Measurements from ENCODE around the gene TIMM17A. TPM values are rescaled to one million over a fixed set of nuclear protein-coding genes. Genes with fewer than 3 reads are reported as not detected.

The TIMM17A gene
- total and polyA plus RNA-seq, 4 donors: 25.9 to 56.1 (median 35.2) TPM

- Histone ChIP-seq H3K27me3 (ENCODE audit: control insufficient read depth in 3 of 3, insufficient read depth in 3 of 3, low read length in 2 of 3) (no peaks in the 10 kb centered on the region), H3K4me1 (ENCODE audit: control insufficient read depth in 5 of 5, insufficient read depth in 5 of 5, low read length in 5 of 5) (peaks cover 0 to 6% (median 2%) of the 10 kb centered on the region in 5 donors), H3K4me3 (peak overlapping the region; percentile 15), H3K27ac (ENCODE audit: low read depth in 1 of 2, low read length in 1 of 2) (peak overlapping the region in 1 of 2 donors; percentile 50), H3K9ac (ENCODE audit: insufficient read depth in 1 of 2, low read length in 2 of 2) (peak overlapping the region in 1 of 2 donors; percentile 71), H3K9me3 (ENCODE audit: control insufficient read depth in 4 of 4, insufficient read depth in 3 of 4, low read length in 3 of 4) (no peaks in the 10 kb centered on the region), H3K36me3 (ENCODE audit: control insufficient read depth in 4 of 4, insufficient read depth in 4 of 4, low read length in 4 of 4) (peaks cover 0 to 11% (median 0%) of the 10 kb centered on the region in 4 donors)
- WGBS, 2 donors: 67 to 80% methylated on average over 35 of the region's 35 CpGs
- TF ChIP-seq, protein P1, sequence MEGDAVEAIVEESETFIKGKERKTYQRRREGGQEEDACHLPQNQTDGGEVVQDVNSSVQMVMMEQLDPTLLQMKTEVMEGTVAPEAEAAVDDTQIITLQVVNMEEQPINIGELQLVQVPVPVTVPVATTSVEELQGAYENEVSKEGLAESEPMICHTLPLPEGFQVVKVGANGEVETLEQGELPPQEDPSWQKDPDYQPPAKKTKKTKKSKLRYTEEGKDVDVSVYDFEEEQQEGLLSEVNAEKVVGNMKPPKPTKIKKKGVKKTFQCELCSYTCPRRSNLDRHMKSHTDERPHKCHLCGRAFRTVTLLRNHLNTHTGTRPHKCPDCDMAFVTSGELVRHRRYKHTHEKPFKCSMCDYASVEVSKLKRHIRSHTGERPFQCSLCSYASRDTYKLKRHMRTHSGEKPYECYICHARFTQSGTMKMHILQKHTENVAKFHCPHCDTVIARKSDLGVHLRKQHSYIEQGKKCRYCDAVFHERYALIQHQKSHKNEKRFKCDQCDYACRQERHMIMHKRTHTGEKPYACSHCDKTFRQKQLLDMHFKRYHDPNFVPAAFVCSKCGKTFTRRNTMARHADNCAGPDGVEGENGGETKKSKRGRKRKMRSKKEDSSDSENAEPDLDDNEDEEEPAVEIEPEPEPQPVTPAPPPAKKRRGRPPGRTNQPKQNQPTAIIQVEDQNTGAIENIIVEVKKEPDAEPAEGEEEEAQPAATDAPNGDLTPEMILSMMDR (IDR thresholded peaks at IDR 0.05; ENCODE audit: control extremely low read depth, extremely low read depth): no peak
- DNase-seq: no peak
- no peak for ATAC-seq (ENCODE audit: insufficient read depth, low FRiP score)
Measured at GRCh38 chr1:202012544-202013478, 57.5 kb downstream of the TIMM17A start.

- H3K27ac ChIP-seq (ENCODE audit: low read depth in 1 of 2, low read length in 1 of 2): peak overlapping the region in 1 of 2 donors; percentile 50
- H3K36me3 ChIP-seq (ENCODE audit: control insufficient read depth in 4 of 4, insufficient read depth in 4 of 4, low read length in 4 of 4): peaks cover 0 to 11% (median 0%) of the 10 kb centered on the region in 4 donors
- DNase-seq (no peak), ATAC-seq (ENCODE audit: insufficient read depth, low FRiP score) (no peak)
- H3K9ac ChIP-seq (ENCODE audit: insufficient read depth in 1 of 2, low read length in 2 of 2): peak overlapping the region in 1 of 2 donors; percentile 6
- H3K9me3 ChIP-seq (ENCODE audit: control insufficient read depth in 4 of 4, insufficient read depth in 3 of 4, low read length in 3 of 4): no peaks in the 10 kb centered on the region
- H3K27me3 ChIP-seq (ENCODE audit: control insufficient read depth in 3 of 3, insufficient read depth in 3 of 3, low read length in 2 of 3): no peaks in the 10 kb centered on the region
- TF ChIP-seq, protein P1 (IDR thresholded peaks at IDR 0.05; ENCODE audit: control extremely low read depth, extremely low read depth): no peak
- 71 to 96% methylated on average over 12 of the region's 12 CpGs for WGBS, 2 donors
- H3K4me1 ChIP-seq (ENCODE audit: control insufficient read depth in 5 of 5, insufficient read depth in 5 of 5, low read length in 5 of 5): peaks cover 0 to 12% (median 2%) of the 10 kb centered on the region in 5 donors
- H3K4me3 ChIP-seq: no peak overlapping the region
Measured at GRCh38 chr1:202013603-202014002, 58.3 kb downstream of the TIMM17A start.

DNA sequence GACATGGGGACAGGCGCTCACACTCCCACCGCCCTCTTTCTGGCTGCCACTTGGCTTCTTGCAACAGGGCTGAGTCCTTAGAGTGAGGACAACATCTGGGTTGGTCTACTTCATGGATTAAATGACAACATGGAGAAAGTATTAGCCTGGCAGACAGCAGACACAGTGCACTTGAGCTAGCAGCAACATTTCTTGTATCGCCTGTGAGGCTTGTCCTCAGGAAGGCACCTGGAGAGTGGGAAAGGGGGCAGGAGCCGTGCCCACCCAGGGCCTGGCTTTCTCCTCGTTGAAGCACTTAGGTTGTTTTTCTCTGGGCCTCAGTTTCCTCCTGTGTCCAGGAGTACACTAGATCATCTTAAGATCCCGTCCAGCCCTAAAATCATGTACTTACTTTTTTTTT, 58.8 kb downstream of the TIMM17A start:
- Histone ChIP-seq H3K36me3 (ENCODE audit: control insufficient read depth in 4 of 4, insufficient read depth in 4 of 4, low read length in 4 of 4) (peaks cover 0 to 11% (median 0%) of the 10 kb centered on the region in 4 donors), H3K4me1 (ENCODE audit: control insufficient read depth in 5 of 5, insufficient read depth in 5 of 5, low read length in 5 of 5) (peaks cover 0 to 13% (median 2%) of the 10 kb centered on the region in 5 donors), H3K27ac (ENCODE audit: low read depth in 1 of 2, low read length in 1 of 2) (peak overlapping the region in 1 of 2 donors; percentile 50), H3K27me3 (ENCODE audit: control insufficient read depth in 3 of 3, insufficient read depth in 3 of 3, low read length in 2 of 3) (no peaks in the 10 kb centered on the region), H3K9ac (ENCODE audit: insufficient read depth in 1 of 2, low read length in 2 of 2) (peak overlapping the region in 1 of 2 donors; percentile 6), H3K4me3 (no peak overlapping the region), H3K9me3 (ENCODE audit: control insufficient read depth in 4 of 4, insufficient read depth in 3 of 4, low read length in 3 of 4) (no peaks in the 10 kb centered on the region)
- WGBS, 2 donors: 73 to 94% methylated on average over 6 of the region's 6 CpGs
- DNase-seq (no peak), ATAC-seq (ENCODE audit: insufficient read depth, low FRiP score) (no peak)
- TF ChIP-seq, protein P1 (IDR thresholded peaks at IDR 0.05; ENCODE audit: control extremely low read depth, extremely low read depth): no peak

All from lung (tissue), 12 donors.